ENCODE results near the gene FMO5. TPM values are rescaled to one million over a fixed set of nuclear protein-coding genes. Genes with fewer than 3 reads are reported as not detected.

The FMO5 gene
- 0.65 and 0.76 TPM in 2 replicates for total RNA-seq

GRCh38 chr1:147225193-147225730 is at the start of gene FMO5:
FMO5 (minus strand) TSS chr1:147225339; CDS start chr1:147225029, 310 bp downstream.

GRCh38 chr1:147242449-147243227 is 17.5 kb upstream of the FMO5 start, which contains the start of gene CHD1L:
CHD1L (plus strand) TSS chr1:147242684; CDS start chr1:147242704, 20 bp downstream.

GRCh38 chr1:147172168-147173016 is 52.7 kb downstream of the FMO5 start, which contains the start of gene PRKAB2:
PRKAB2 (minus strand) TSS chr1:147172470; CDS start chr1:147172144, 326 bp downstream.

Other genes starting within 250 kb of the FMO5 start
- gene PRKAB2, start 52.9 kb downstream of the FMO5 start, total RNA-seq = 3.6 and 5.8 TPM in 2 replicates
- gene CHD1L, start 17.3 kb upstream of the FMO5 start, total RNA-seq = 48.4 and 72.0 TPM in 2 replicates

Data from epithelial cell of umbilical artery (primary cell).